Activated CD8-positive, alpha-beta T cell treated with anti-CD3 and anti-CD28 coated beads for 36 hours (primary cell): ENCODE data around the gene SMURF1. TPM values are rescaled to one million over a fixed set of nuclear protein-coding genes. Genes with fewer than 3 reads are reported as not detected.

ENCODE experiments used
- ATAC-seq: fragments of 200-7000 bp; cut with Tn5 transposase; one replicate; pipeline ENCODE4 v1.10.0; 2021; ENCODE audit warnings: mild to moderate bottlenecking, moderate library complexity
- CTCF ChIA-PET: fragments of 350-600 bp; sonication (Branson Sonifier 250); formaldehyde crosslinking; loops from one replicate; lab custom pipeline; 2021; ENCODE audit warnings: antibody characterized with exemption; lab: Charles Lee
- POLR2A ChIA-PET: fragments of 350-600 bp; sonication (Branson Sonifier 250); formaldehyde crosslinking; loops from one replicate; lab custom pipeline; 2021; ENCODE audit warnings: antibody characterized with exemption; lab: Charles Lee
- DNase-seq: peaks from one replicate; pipeline ENCODE4 v3.0.0-alpha.2; 2020
- H3K27ac Mint-ChIP-seq: one replicate; pipeline ENCODE4 v1.8.0; 2021; ENCODE audit warnings: mild to moderate bottlenecking, mixed read lengths
- H3K27me3 Mint-ChIP-seq: one replicate; pipeline ENCODE4 v1.8.0; 2021; ENCODE audit warnings: mixed read lengths
- H3K36me3 Mint-ChIP-seq: one replicate; pipeline ENCODE4 v1.8.0; 2021; ENCODE audit warnings: low read depth, mixed read lengths
- H3K4me1 Mint-ChIP-seq: one replicate; pipeline ENCODE4 v1.8.0; 2021; ENCODE audit warnings: low read depth, mixed read lengths
- H3K4me3 Mint-ChIP-seq: one replicate; pipeline ENCODE4 v1.8.0; 2021; ENCODE audit warnings: mild to moderate bottlenecking, moderate library complexity, mixed read lengths
- H3K9me3 Mint-ChIP-seq: one replicate; pipeline ENCODE4 v1.8.0; 2021; ENCODE audit warnings: mixed read lengths
- CTCF ChIP-seq: fragments of 200-600 bp; IDR thresholded peaks from one replicate; pipeline ENCODE4 v1.8.0; 2022; ENCODE audit warnings: antibody characterized with exemption, mild to moderate bottlenecking
- intact Hi-C: fragments of 100-400 bp; cut with micrococcal nuclease; formaldehyde crosslinking; loops from one replicate; pipeline ENCODE4 v1.10.0; 2022
- total RNA-seq, 2 experiments: library from RNA; stranded (reverse); gene quantifications; one replicate each; pipeline ENCODE4 v1.2.3, GENCODE V29; 2021

The SMURF1 gene
- total RNA-seq, 2 experiments from 2014 or later: 8.3 to 9.4 TPM

DNA sequence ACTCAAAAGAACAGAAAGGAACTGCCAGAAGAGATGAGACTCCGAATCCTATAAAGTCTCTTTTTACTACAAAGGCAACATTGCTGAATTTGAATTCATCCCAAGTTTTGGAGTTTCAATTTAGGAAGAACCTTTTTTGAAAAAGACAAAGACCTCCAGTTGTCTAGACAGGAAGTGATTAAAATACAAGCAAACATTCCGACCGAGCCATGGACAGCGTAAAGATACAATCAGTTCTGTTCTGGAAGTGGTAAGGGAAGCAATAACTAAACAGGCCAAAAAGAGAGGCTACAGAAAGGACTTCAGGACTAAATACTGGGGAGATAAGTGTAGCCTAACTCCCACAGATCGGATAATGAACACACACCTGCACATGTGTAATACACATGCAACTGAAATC, 101.0 kb downstream of the SMURF1 start:
- intact Hi-C loops: no loop called here
- no peak overlapping the region for H3K4me3 Mint-ChIP-seq
- TF ChIP-seq CTCF: no peak

DNA sequence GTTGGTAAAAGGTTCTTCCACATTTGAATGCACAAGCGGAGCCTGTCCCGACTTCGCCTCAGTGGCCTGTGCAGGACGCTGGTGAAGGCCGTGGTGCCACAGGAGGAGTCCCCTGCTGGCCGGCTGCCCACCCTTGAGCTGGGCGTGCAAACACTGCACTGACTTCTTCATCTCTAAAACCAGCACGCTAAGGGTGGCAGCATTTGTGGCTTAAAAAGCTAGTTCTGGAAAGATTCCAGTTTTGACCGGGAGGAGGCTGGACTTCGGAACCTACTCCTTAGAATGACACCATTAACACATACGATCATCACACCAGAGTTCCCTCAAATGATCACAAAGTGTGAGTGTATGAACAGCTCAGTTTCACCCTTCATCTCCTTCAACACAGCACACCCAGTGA, 102.4 kb downstream of the SMURF1 start:
- Mint-ChIP-seq H3K4me3 (no peak overlapping the region), H3K27ac (no peak overlapping the region), H3K9me3 (no peaks in the 10 kb centered on the region), H3K4me1 (no peaks in the 10 kb centered on the region), H3K36me3 (peaks cover 32% of the 10 kb centered on the region), H3K27me3 (no peaks in the 10 kb centered on the region)
- TF ChIP-seq CTCF: no peak
- no peak for ATAC-seq
- intact Hi-C loops: loop anchor here (2.0 kb wide), 1 partner anchor 271 kb away; no protein-coding TSS in a partner anchor
- POLR2A ChIA-PET: no interaction called here
- DNase-seq: no peak
- CTCF ChIA-PET: interaction anchor here (1.2 to 1.8 kb wide), 4 partner anchors 122 to 272 kb away, joined by 3 to 11 read pairs (median 6); no protein-coding TSS in a partner anchor

More for the DNA sequence above, 101.0 kb downstream of the SMURF1 start:
- H3K4me1 Mint-ChIP-seq: no peaks in the 10 kb centered on the region
- H3K27ac Mint-ChIP-seq: no peak overlapping the region
- DNase-seq (no peak), ATAC-seq (no peak)
- CTCF ChIA-PET: interaction anchor here (1.3 kb wide), 1 partner anchor 270 kb away, joined by 7 read pairs; no protein-coding TSS in a partner anchor
- H3K36me3 Mint-ChIP-seq: peaks cover 28% of the 10 kb centered on the region
- POLR2A ChIA-PET: no interaction called here
- no peaks in the 10 kb centered on the region for H3K27me3 Mint-ChIP-seq
- H3K9me3 Mint-ChIP-seq: no peaks in the 10 kb centered on the region

DNA sequence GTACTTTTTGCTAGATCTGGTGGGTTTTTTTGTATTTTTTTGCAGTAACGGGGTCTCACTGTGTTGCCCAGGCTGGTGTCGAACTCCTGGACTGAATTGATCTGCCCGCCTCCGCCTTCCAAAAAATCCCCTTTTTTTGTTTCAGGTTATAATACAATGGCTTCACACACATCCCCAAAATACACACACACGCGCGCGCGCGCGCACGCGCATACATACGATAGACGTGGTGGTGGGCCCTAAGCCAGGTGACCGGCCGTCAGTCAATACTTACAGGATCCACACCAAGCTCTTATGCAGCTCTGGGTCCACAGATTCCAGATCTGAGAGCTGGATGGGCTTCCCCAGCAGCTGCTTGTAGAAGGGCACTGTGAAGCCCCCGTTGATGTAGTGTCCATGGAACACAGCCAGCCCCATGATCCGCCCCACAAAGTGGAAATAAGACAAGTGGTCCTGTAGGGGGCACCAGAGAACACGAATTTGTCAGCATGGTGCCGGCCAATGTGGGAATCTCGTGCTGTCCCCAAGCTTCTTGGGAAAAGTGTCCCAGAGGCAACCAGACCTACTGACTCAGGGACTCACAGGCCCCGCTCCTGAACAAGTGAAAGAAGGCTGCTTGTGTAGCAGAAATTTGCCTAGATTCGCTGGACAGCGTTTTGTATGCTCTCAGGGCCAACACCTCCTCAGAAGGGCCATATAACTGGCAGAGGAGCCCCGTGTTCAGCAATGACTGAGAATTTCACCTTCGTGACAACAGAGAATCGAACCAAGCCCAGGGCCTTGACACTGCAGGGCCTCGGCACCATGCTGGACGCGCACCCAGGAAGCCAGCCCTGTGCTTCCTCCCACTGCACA, 103.6 kb downstream of the SMURF1 start:
- intact Hi-C loops: loop anchor here (2.0 kb wide), 1 partner anchor 272 kb away; no protein-coding TSS in a partner anchor
- no peak overlapping the region for H3K4me3 Mint-ChIP-seq
- CTCF ChIA-PET: interaction anchor here (0.6 to 4.6 kb wide), 13 partner anchors 10 to 273 kb away, joined by 3 to 21 read pairs (median 3); no protein-coding TSS in a partner anchor
- H3K4me1 Mint-ChIP-seq: no peaks in the 10 kb centered on the region
- TF ChIP-seq CTCF: peak; percentile 84
- POLR2A ChIA-PET: no interaction called here
- peaks cover 35% of the 10 kb centered on the region for H3K36me3 Mint-ChIP-seq
- H3K9me3 Mint-ChIP-seq: no peaks in the 10 kb centered on the region
- DNase-seq: peak; percentile 72
- no peaks in the 10 kb centered on the region for H3K27me3 Mint-ChIP-seq
- H3K27ac Mint-ChIP-seq: peak overlapping the region; percentile 59
- peak; percentile 77 for ATAC-seq

GRCh38 chr7:99039384-99039891, 104.5 kb downstream of the SMURF1 start:
- DNase-seq (no peak), ATAC-seq (no peak)
- intact Hi-C loops: no loop called here
- POLR2A ChIA-PET: no interaction called here
- Mint-ChIP-seq H3K4me1 (no peaks in the 10 kb centered on the region), H3K36me3 (peaks cover 40% of the 10 kb centered on the region), H3K27ac (no peak overlapping the region), H3K4me3 (no peak overlapping the region), H3K27me3 (no peaks in the 10 kb centered on the region), H3K9me3 (no peaks in the 10 kb centered on the region)
- no peak for TF ChIP-seq CTCF
- CTCF ChIA-PET: interaction anchor here (1.0 to 4.6 kb wide), 4 partner anchors 33 to 274 kb away, joined by 3 to 21 read pairs (median 4); no protein-coding TSS in a partner anchor
